Naive thymus-derived CD4-positive, alpha-beta T cell (primary cell): ENCODE results near the gene INTS4. TPM values are rescaled to one million over a fixed set of nuclear protein-coding genes. Genes with fewer than 3 reads are reported as not detected.
A peak's percentile ranks its signal among the peaks of the same experiment; 100 is the strongest.
"Not testable (repeated sequence)": the region's sequence is repeated elsewhere in the genome, so short reads cannot be mapped to it uniquely, and the experiment has no call there.

Experiments
- ATAC-seq: fragments of 150-1000 bp; cut with Tn5 transposase; 2 replicates; pipeline ENCODE4 v1.10.0; 2021; ENCODE audit warnings: mild to moderate bottlenecking, moderate library complexity
- CTCF ChIA-PET: fragments of 350-600 bp; sonication (Branson Sonifier 250); formaldehyde crosslinking; loops from one replicate; lab custom pipeline; 2021; ENCODE audit warnings: antibody characterized with exemption; lab: Charles Lee
- POLR2A ChIA-PET: fragments of 350-600 bp; sonication (Branson Sonifier 250); formaldehyde crosslinking; loops from one replicate; lab custom pipeline; 2021; ENCODE audit warnings: antibody characterized with exemption, inconsistent platforms; lab: Charles Lee
- DNase-seq, 9 donors: peaks; one replicate each; pipeline versions ENCODE4 v3.0.0 to v3.0.0-alpha.2; 2020 to 2022; ENCODE audit warnings: mixed read lengths in 1 of 9
- H3K27ac ChIP-seq: one replicate; pipeline ENCODE4 v1.7.0; 2013; ENCODE audit warnings: mild to moderate bottlenecking, low read depth, low read length, moderate library complexity
- H3K27me3 ChIP-seq, 2 donors: one replicate each; pipeline ENCODE4 v1.7.0; 2013; ENCODE audit warnings: low read length in 2 of 2, mild to moderate bottlenecking in 2 of 2, moderate library complexity in 2 of 2; ENCODE audit not compliant: control insufficient read depth in 2 of 2, insufficient read depth in 2 of 2
- H3K36me3 ChIP-seq, 3 experiments: 1 replicate in 2 of 3; 2 replicates in 1 of 3; pipeline ENCODE4 v1.7.0; 2013; ENCODE audit warnings: low read length in 3 of 3, mild to moderate bottlenecking in 3 of 3, moderate library complexity in 1 of 3; ENCODE audit not compliant: insufficient read depth in 3 of 3, control insufficient read depth in 2 of 3
- H3K4me1 ChIP-seq, 2 donors: one replicate each; pipeline ENCODE4 v1.7.0; 2013; ENCODE audit warnings: low read length in 2 of 2, mild to moderate bottlenecking in 2 of 2, moderate library complexity in 1 of 2; ENCODE audit not compliant: control insufficient read depth in 2 of 2, insufficient read depth in 2 of 2
- H3K4me3 ChIP-seq: 2 replicates; pipeline ENCODE4 v1.7.0; 2013; ENCODE audit warnings: mild to moderate bottlenecking, low read length
- H3K9me3 ChIP-seq, 3 experiments: 1 replicate in 2 of 3; 2 replicates in 1 of 3; pipeline ENCODE4 v1.7.0; 2013; ENCODE audit warnings: low read length in 3 of 3; ENCODE audit not compliant: control insufficient read depth in 2 of 3
- H3K27ac Mint-ChIP-seq, 9 donors: one replicate each; pipeline ENCODE4 v1.8.0; 2020 to 2022; ENCODE audit warnings: mixed read lengths in 9 of 9, mild to moderate bottlenecking in 8 of 9, moderate library complexity in 5 of 9, inconsistent platforms in 2 of 9
- H3K27me3 Mint-ChIP-seq, 5 donors: one replicate each; pipeline ENCODE4 v1.8.0; 2021 to 2022; ENCODE audit warnings: mixed read lengths in 5 of 5, mild to moderate bottlenecking in 1 of 5
- H3K36me3 Mint-ChIP-seq, 5 donors: one replicate each; pipeline ENCODE4 v1.8.0; 2020 to 2022; ENCODE audit warnings: mixed read lengths in 5 of 5, mild to moderate bottlenecking in 3 of 5, inconsistent platforms in 1 of 5
- H3K4me1 Mint-ChIP-seq, 7 donors: one replicate each; pipeline ENCODE4 v1.8.0; 2020 to 2022; ENCODE audit warnings: mixed read lengths in 7 of 7, mild to moderate bottlenecking in 3 of 7, inconsistent platforms in 1 of 7
- H3K4me3 Mint-ChIP-seq, 10 donors: one replicate each; pipeline ENCODE4 v1.8.0; 2020 to 2022; ENCODE audit warnings: mild to moderate bottlenecking in 10 of 10, mixed read lengths in 10 of 10, moderate library complexity in 6 of 10, inconsistent platforms in 2 of 10
- H3K9me3 Mint-ChIP-seq, 11 donors: one replicate each; pipeline ENCODE4 v1.8.0; 2020 to 2022; ENCODE audit warnings: mixed read lengths in 11 of 11, mild to moderate bottlenecking in 4 of 11, inconsistent platforms in 1 of 11, moderate library complexity in 1 of 11
- intact Hi-C, 2 donors: fragments of 100-400 bp; cut with micrococcal nuclease; formaldehyde crosslinking; loops; one replicate each; pipeline ENCODE4 v1.15.1; 2023
- polyA plus RNA-seq, 2 donors: library from polyadenylated mRNA; unstranded; fragments of 300-500 nt; fragmentation: Illumina TruSeq; gene quantifications; one replicate each; pipeline ENCODE4 v1.2.3, GENCODE V29; 2021
- total RNA-seq, 6 experiments: library from RNA in 5 of 6; stranded (reverse) in 5 of 6; gene quantifications; 1 replicate in 5 of 6; 2 replicates in 1 of 6; pipeline ENCODE4 v1.2.3 and lab custom pipeline; 2021 to 2026

INTS4 gene
- total and polyA plus RNA-seq, 7 experiments from 2014 or later = 40.9 to 87.0 (median 61.6) TPM

DNA sequence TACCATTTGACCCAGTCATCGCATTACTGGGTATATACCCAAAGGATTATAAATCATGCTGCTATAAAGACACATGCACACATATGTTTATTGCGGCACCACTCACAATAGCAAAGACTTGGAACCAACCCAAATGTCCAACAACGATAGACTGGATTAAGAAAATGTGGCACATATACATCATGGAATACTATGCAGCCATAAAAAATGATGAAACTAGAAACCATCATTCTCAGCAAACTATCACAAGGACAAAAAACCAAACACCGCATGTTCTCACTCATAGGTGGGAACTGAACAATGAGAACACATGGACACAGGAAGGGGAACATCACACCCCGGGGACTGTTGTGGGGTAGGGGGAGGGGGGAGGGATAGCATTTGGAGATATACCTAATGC lies 105.4 kb downstream of the INTS4 start:
- H3K27me3 Mint-ChIP-seq, H3K4me3 Mint-ChIP-seq, DNase-seq, H3K27me3 ChIP-seq, CTCF ChIA-PET, H3K9me3 Mint-ChIP-seq, POLR2A ChIA-PET, intact Hi-C loops, ATAC-seq, H3K27ac Mint-ChIP-seq, H3K4me1 Mint-ChIP-seq, H3K4me1 ChIP-seq, H3K9me3 ChIP-seq, H3K27ac ChIP-seq, H3K4me3 ChIP-seq: not testable (repeated sequence)
- peaks cover 0 to 38% (median 0%) of the 10 kb centered on the region in 3 experiments for H3K36me3 ChIP-seq
- H3K36me3 Mint-ChIP-seq = peaks cover 7 to 69% (median 28%) of the 10 kb centered on the region in 5 donors

DNA sequence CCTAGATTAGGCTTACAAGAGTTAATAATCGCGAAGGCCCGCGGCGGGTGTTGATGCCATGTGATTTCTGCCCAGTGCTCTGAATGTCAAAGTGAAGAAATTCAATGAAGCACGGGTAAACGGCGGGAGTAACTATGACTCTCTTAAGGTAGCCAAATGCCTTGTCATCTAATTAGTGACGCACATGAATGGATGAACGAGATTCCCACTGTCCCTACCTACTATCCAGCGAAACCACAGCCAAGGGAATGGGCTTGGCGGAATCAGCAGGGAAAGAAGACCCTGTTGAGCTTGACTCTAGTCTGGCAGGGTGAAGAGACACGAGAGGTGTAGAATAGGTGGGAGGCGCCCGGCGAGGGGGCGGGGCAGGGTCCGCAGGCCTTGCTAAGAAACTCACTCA lies 108.1 kb downstream of the INTS4 start:
- Mint-ChIP-seq H3K36me3 (peaks cover 7 to 68% (median 27%) of the 10 kb centered on the region in 5 donors), H3K9me3 (peaks cover 0 to 1% (median 0%) of the 10 kb centered on the region in 11 donors), H3K27ac (no peak overlapping the region), H3K4me3 (no peak overlapping the region), H3K4me1 (no peaks in the 10 kb centered on the region), H3K27me3 (no peaks in the 10 kb centered on the region)
- intact Hi-C loops = no loop called here
- peaks cover 4 to 57% (median 6%) of the 10 kb centered on the region in 3 experiments for H3K36me3 ChIP-seq
- H3K9me3 ChIP-seq = no peaks in the 10 kb centered on the region
- no peak overlapping the region for H3K4me3 ChIP-seq
- no peak overlapping the region for H3K27ac ChIP-seq
- no peak for ATAC-seq
- H3K4me1 ChIP-seq = no peaks in the 10 kb centered on the region
- no peaks in the 10 kb centered on the region for H3K27me3 ChIP-seq
- ChIA-PET POLR2A (no interaction called here), CTCF (interaction anchor here (0.7 kb wide), 1 partner anchor 108 kb away, joined by 4 read pairs; the partner anchor contains the start of gene INTS4)
- DNase-seq = no peak

DNA sequence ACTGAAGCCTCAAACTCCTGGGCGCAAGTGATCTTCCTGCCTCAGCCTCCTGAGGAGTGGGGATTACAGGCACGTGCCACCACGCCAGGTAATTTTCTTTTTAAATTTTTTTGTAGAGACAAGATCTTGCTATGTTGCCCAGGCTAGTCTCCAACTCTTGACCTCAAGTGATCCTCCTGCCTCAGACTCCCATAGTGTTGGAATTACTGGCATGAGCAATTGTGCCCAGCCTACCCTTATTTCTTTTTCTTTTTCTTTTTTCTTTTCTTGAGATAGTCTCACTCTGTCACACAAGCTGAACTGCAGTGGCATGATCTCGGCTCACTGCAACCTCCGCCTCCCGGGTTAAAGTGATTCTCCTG lies 109.7 kb downstream of the INTS4 start:
- H3K4me1 Mint-ChIP-seq = peaks cover 0 to 3% (median 0%) of the 10 kb centered on the region in 7 donors
- peaks cover 4 to 63% (median 14%) of the 10 kb centered on the region in 5 donors for H3K36me3 Mint-ChIP-seq

DNA sequence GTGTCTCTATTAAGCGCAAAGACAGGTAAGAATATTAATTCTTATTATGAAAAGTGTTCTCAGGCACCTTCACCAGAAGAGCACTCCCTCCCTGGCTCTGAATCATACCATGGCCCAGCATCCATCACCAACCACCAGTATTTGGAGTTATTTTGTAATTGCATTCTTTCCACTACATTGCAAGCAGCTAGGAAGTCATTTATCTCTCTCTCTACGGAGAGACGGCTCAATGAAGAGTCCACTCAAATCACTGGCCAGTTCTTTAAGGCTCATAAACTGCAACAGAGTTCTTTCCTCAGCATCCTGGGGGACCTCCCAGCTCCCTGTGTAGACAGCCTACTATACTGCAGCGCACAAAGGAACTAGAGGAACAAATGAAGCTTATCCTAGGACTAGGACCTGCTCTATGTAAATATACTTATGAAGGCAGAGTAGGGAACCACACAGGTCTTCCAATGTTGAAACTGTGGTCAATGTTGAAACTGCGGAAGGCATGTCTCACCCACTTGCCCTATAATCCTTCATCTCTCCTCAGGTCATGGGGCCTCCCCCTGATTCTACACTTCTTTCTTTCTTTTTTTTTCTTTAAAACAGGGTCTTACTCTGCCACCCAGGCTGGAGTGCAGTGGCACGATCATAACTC lies 110.2 kb downstream of the INTS4 start:
- peaks cover 4 to 60% (median 6%) of the 10 kb centered on the region in 3 experiments for H3K36me3 ChIP-seq
- H3K27ac Mint-ChIP-seq = peak overlapping the region in 2 of 9 donors; percentile 14 to 22
- H3K4me1 Mint-ChIP-seq = peaks cover 0 to 6% (median 0%) of the 10 kb centered on the region in 7 donors

More for the DNA sequence above, 109.7 kb downstream of the INTS4 start:
- ChIA-PET POLR2A (no interaction called here), CTCF (no interaction called here)
- Histone ChIP-seq H3K27ac (no peak overlapping the region), H3K4me1 (no peaks in the 10 kb centered on the region), H3K36me3 (peaks cover 4 to 60% (median 6%) of the 10 kb centered on the region in 3 experiments), H3K9me3 (no peaks in the 10 kb centered on the region), H3K27me3 (no peaks in the 10 kb centered on the region), H3K4me3 (no peak overlapping the region)
- Mint-ChIP-seq H3K27me3 (no peaks in the 10 kb centered on the region), H3K27ac (no peak overlapping the region), H3K9me3 (peaks cover 0 to 1% (median 0%) of the 10 kb centered on the region in 11 donors), H3K4me3 (no peak overlapping the region)
- no peak for ATAC-seq
- intact Hi-C loops = no loop called here
- no peak for DNase-seq

DNA sequence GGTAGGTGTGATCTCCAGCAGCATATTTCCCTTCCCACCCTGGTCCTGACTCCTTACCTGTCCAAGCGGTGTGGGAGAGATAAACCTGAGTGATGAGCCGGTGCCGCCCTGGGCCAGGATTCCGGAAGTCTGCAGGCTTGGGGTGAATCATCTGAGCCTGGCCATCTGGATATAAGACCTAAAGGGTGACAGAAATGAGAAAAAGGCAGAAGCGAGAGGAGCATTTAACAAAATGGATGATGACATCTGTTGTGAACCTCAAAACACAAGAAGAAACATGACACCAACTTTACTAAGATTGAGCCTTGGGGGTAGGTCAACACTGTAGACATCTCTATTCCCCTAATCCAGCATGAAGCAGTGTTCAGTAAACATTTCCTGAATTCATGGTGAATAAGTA lies 110.7 kb downstream of the INTS4 start:
- peaks cover 0 to 1% (median 0%) of the 10 kb centered on the region in 11 donors for H3K9me3 Mint-ChIP-seq
- Histone ChIP-seq H3K36me3 (peaks cover 4 to 65% (median 6%) of the 10 kb centered on the region in 3 experiments), H3K9me3 (no peaks in the 10 kb centered on the region), H3K27me3 (no peaks in the 10 kb centered on the region), H3K4me1 (no peaks in the 10 kb centered on the region), H3K4me3 (no peak overlapping the region), H3K27ac (no peak overlapping the region)
- DNase-seq (no peak), ATAC-seq (no peak)
- H3K36me3 Mint-ChIP-seq = peaks cover 4 to 64% (median 20%) of the 10 kb centered on the region in 5 donors
- CTCF ChIA-PET = no interaction called here
- H3K27ac Mint-ChIP-seq = peak overlapping the region in 1 of 9 donors; percentile 22
- H3K4me1 Mint-ChIP-seq = peaks cover 0 to 9% (median 0%) of the 10 kb centered on the region in 7 donors
- H3K4me3 Mint-ChIP-seq = no peak overlapping the region
- POLR2A ChIA-PET = no interaction called here
- intact Hi-C loops = no loop called here
- H3K27me3 Mint-ChIP-seq = no peaks in the 10 kb centered on the region

More for the DNA sequence above, 110.2 kb downstream of the INTS4 start:
- H3K27me3 ChIP-seq = no peaks in the 10 kb centered on the region
- H3K9me3 ChIP-seq = no peaks in the 10 kb centered on the region
- H3K27me3 Mint-ChIP-seq = no peaks in the 10 kb centered on the region
- H3K4me1 ChIP-seq = no peaks in the 10 kb centered on the region
- intact Hi-C loops = no loop called here
- DNase-seq (no peak), ATAC-seq (no peak)
- H3K9me3 Mint-ChIP-seq = peaks cover 0 to 1% (median 0%) of the 10 kb centered on the region in 11 donors
- no peak overlapping the region for H3K4me3 ChIP-seq
- H3K27ac ChIP-seq = no peak overlapping the region
- no peak overlapping the region for H3K4me3 Mint-ChIP-seq
- H3K36me3 Mint-ChIP-seq = peaks cover 4 to 64% (median 15%) of the 10 kb centered on the region in 5 donors
- CTCF ChIA-PET = no interaction called here
- POLR2A ChIA-PET = no interaction called here

DNA sequence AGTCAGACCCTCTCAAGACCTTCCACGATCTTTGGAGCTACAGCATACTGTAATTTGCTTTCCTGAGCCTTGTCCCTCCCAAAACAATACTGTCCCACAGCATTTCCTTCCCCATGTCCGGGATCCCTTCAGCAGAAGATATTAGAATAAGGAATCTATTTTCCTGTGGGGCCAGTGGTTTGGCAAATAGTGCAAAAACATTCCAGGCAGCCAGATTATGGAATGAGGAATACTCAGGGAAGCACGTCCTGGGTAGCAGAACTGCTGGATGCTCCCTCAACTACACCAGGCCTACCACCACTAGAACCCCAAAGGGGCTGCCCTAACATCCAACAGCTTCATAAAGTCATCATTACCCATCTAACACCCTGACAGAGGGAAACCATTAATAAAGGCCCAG lies 112.1 kb downstream of the INTS4 start:
- no peaks in the 10 kb centered on the region for H3K27me3 Mint-ChIP-seq
- H3K27ac ChIP-seq = no peak overlapping the region
- no peaks in the 10 kb centered on the region for H3K4me1 ChIP-seq
- peak overlapping the region in 1 of 9 donors; percentile 41 for H3K27ac Mint-ChIP-seq
- intact Hi-C loops = no loop called here
- POLR2A ChIA-PET = no interaction called here
- H3K9me3 Mint-ChIP-seq = peaks cover 0 to 1% (median 0%) of the 10 kb centered on the region in 11 donors
- DNase-seq (no peak), ATAC-seq (no peak)
- H3K36me3 ChIP-seq = peaks cover 4 to 75% (median 6%) of the 10 kb centered on the region in 3 experiments
- H3K36me3 Mint-ChIP-seq = peaks cover 4 to 61% (median 13%) of the 10 kb centered on the region in 5 donors
- H3K27me3 ChIP-seq = no peaks in the 10 kb centered on the region
- no peak overlapping the region for H3K4me3 ChIP-seq
- H3K4me3 Mint-ChIP-seq = no peak overlapping the region
- peaks cover 0 to 9% (median 0%) of the 10 kb centered on the region in 7 donors for H3K4me1 Mint-ChIP-seq
- CTCF ChIA-PET = interaction anchor here (0.6 kb wide), 1 partner anchor 25 kb away, joined by 4 read pairs; no protein-coding TSS in a partner anchor
- H3K9me3 ChIP-seq = no peaks in the 10 kb centered on the region
